Bronchial epithelial cell (primary cell): Measurements from ENCODE around the gene BORCS8. TPM values are rescaled to one million over a fixed set of nuclear protein-coding genes. Genes with fewer than 3 reads are reported as not detected.

ENCODE experiments used
- DNase-seq: peaks from one replicate; pipeline ENCODE4 v3.0.0-alpha.2; 2010; ENCODE audit warnings: low read depth
- FAIRE-seq: peaks from 2 replicates; lab custom pipeline; 2011; peaks lifted over from hg19 to GRCh38; lab: Jason Lieb, UNC
- H3K27me3 ChIP-seq: 2 replicates; pipeline ENCODE4 v1.5.1; 2011; ENCODE audit warnings: low read length; ENCODE audit not compliant: control insufficient read depth, insufficient read depth
- H3K36me3 ChIP-seq: 2 replicates; pipeline ENCODE4 v1.5.1; 2011; ENCODE audit warnings: low read length; ENCODE audit not compliant: control insufficient read depth, insufficient read depth
- H3K4me3 ChIP-seq: 2 replicates; pipeline ENCODE4 v1.5.1; 2011; ENCODE audit warnings: mild to moderate bottlenecking, low read depth, low read length, control low read depth
- CTCF ChIP-seq: IDR thresholded peaks from 2 replicates; pipeline ENCODE4 v1.5.1; 2011; ENCODE audit warnings: mild to moderate bottlenecking, moderate library complexity, low read length, control low read depth, inconsistent platforms; ENCODE audit not compliant: insufficient read depth, severe bottlenecking
- total RNA-seq: library from RNA; depleted of rRNA; stranded (reverse); fragments of >200 nt; gene quantifications from 2 replicates; pipeline ENCODE4 v1.2.1, GENCODE V29; 2014

BORCS8 gene
- total RNA-seq, 1 donor from 2014 or later, result 10.3 TPM

GRCh38 chr19:19212916-19213315 lies 21.0 kb upstream of the BORCS8 start:
- Histone ChIP-seq H3K36me3 (no peaks in the 10 kb centered on the region), H3K4me3 (no peak overlapping the region), H3K27me3 (peaks cover 13% of the 10 kb centered on the region)
- FAIRE-seq (no peak), DNase-seq (no peak)
- TF ChIP-seq CTCF, result no peak

- no peak for TF ChIP-seq CTCF
- Histone ChIP-seq H3K27me3 (peaks cover 13% of the 10 kb centered on the region), H3K36me3 (no peaks in the 10 kb centered on the region), H3K4me3 (no peak within 1 kb of the TSS)
- DNase-seq (no peak), FAIRE-seq (no peak)
These were observed 19.8 kb upstream of the BORCS8 start, which contains the start of gene NCAN for GRCh38 chr19:19211499-19212420. NCAN (plus strand) TSS chr19:19211958; CDS start chr19:19216954, 4,996 bp downstream.

- Histone ChIP-seq H3K27me3 (peaks cover 13% of the 10 kb centered on the region), H3K4me3 (no peak overlapping the region), H3K36me3 (no peaks in the 10 kb centered on the region)
- DNase-seq, result no peak
- no peak for FAIRE-seq
- TF ChIP-seq CTCF, result no peak
These were observed 17.4 kb upstream of the BORCS8 start for GRCh38 chr19:19209372-19209771.

GRCh38 chr19:19207637-19208572 lies 16.0 kb upstream of the BORCS8 start:
- no peaks in the 10 kb centered on the region for H3K36me3 ChIP-seq
- H3K27me3 ChIP-seq, result peaks cover 8% of the 10 kb centered on the region
- DNase-seq (no peak), FAIRE-seq (no peak)
- no peak for TF ChIP-seq CTCF
- no peak overlapping the region for H3K4me3 ChIP-seq

- H3K36me3 ChIP-seq, result peaks cover 1% of the 10 kb centered on the region
- TF ChIP-seq CTCF, result no peak
- H3K27me3 ChIP-seq, result peaks cover 7% of the 10 kb centered on the region
- FAIRE-seq, result no peak
- no peak for DNase-seq
- H3K4me3 ChIP-seq, result no peak overlapping the region
These were observed 15.0 kb upstream of the BORCS8 start for GRCh38 chr19:19206938-19207337.
